Smooth muscle cell of trachea (primary cell): ENCODE results near the gene CACFD1. TPM values are rescaled to one million over a fixed set of nuclear protein-coding genes. Genes with fewer than 3 reads are reported as not detected.

Experiments used
- total RNA-seq: library from RNA; depleted of rRNA; stranded (reverse); fragments of >200 nt; gene quantifications from 2 replicates; pipeline ENCODE4 v1.2.1, GENCODE V29; 2014

The CACFD1 gene
- 8.7 and 13.4 TPM in 2 replicates for total RNA-seq

GRCh38 chr9:133459476-133460404 lies at the start of gene CACFD1:
TSS of gene CACFD1 (plus strand) at chr9:133459978. CDS start at chr9:133460067, 89 bp downstream.

GRCh38 chr9:133417541-133418461 lies 42.0 kb upstream of the CACFD1 start, which contains the start of gene REXO4:
TSS of gene REXO4 (minus strand) at chr9:133418010. CDS start at chr9:133417844, 166 bp downstream.

GRCh38 chr9:133421615-133422542 lies 37.9 kb upstream of the CACFD1 start, which contains the start of gene ADAMTS13:
TSS of gene ADAMTS13 (plus strand) at chr9:133422367. CDS start at chr9:133422444, 77 bp downstream.

GRCh38 chr9:133478851-133479711 lies 19.3 kb downstream of the CACFD1 start, which contains the start of gene SLC2A6:
TSS of gene SLC2A6 (minus strand) at chr9:133479099. CDS start at chr9:133479059, 40 bp downstream.

Other genes with a start within 250 kb of the CACFD1 start
- not detected in 2 replicates for gene ABO, start 184.8 kb upstream of the CACFD1 start, total RNA-seq
- gene SURF6, start 123.8 kb upstream of the CACFD1 start, total RNA-seq, result 9.6 and 10.9 TPM in 2 replicates
- 17.9 and 21.5 TPM in 2 replicates for gene MED22, start 111.8 kb upstream of the CACFD1 start, total RNA-seq
- 2,204 and 2,714 TPM in 2 replicates for gene RPL7A, start 111.8 kb upstream of the CACFD1 start, total RNA-seq
- 29.6 and 30.8 TPM in 2 replicates for gene SURF1, start 103.5 kb upstream of the CACFD1 start, total RNA-seq
- 13.5 and 22.2 TPM in 2 replicates for gene SURF2, start 103.4 kb upstream of the CACFD1 start, total RNA-seq
- gene SURF4, start 83.9 kb upstream of the CACFD1 start, total RNA-seq, result 459 and 569 TPM in 2 replicates
- gene STKLD1, start 83.6 kb upstream of the CACFD1 start, total RNA-seq, result 1.2 TPM in 2 replicates
- 11.9 and 21.7 TPM in 2 replicates for gene REXO4, start 42.0 kb upstream of the CACFD1 start, total RNA-seq
- gene ADAMTS13, start 37.6 kb upstream of the CACFD1 start, total RNA-seq, result 2.2 and 6.0 TPM in 2 replicates
- gene SLC2A6, start 19.1 kb downstream of the CACFD1 start, total RNA-seq, result 13.2 and 14.1 TPM in 2 replicates
- gene MYMK, start 65.0 kb downstream of the CACFD1 start, total RNA-seq, result not detected in 2 replicates
- under 0.01 and 0.15 TPM in 2 replicates for gene ADAMTSL2, start 74.7 kb downstream of the CACFD1 start, total RNA-seq
- gene FAM163B, start 149.4 kb downstream of the CACFD1 start, total RNA-seq, result not detected in 2 replicates
- gene DBH, start 176.4 kb downstream of the CACFD1 start, total RNA-seq, result not detected in 2 replicates